Activated gamma-delta T cell treated with Interleukin-2 at 50 U/mL for 16 hours (primary cell): ENCODE data around the gene GPR55.
A peak's percentile ranks its signal among the peaks of the same experiment; 100 is the strongest.

Experiments
- DNase-seq: peaks from one replicate; pipeline ENCODE4 v3.0.0-alpha.2; 2020

The GPR55 gene

DNA sequence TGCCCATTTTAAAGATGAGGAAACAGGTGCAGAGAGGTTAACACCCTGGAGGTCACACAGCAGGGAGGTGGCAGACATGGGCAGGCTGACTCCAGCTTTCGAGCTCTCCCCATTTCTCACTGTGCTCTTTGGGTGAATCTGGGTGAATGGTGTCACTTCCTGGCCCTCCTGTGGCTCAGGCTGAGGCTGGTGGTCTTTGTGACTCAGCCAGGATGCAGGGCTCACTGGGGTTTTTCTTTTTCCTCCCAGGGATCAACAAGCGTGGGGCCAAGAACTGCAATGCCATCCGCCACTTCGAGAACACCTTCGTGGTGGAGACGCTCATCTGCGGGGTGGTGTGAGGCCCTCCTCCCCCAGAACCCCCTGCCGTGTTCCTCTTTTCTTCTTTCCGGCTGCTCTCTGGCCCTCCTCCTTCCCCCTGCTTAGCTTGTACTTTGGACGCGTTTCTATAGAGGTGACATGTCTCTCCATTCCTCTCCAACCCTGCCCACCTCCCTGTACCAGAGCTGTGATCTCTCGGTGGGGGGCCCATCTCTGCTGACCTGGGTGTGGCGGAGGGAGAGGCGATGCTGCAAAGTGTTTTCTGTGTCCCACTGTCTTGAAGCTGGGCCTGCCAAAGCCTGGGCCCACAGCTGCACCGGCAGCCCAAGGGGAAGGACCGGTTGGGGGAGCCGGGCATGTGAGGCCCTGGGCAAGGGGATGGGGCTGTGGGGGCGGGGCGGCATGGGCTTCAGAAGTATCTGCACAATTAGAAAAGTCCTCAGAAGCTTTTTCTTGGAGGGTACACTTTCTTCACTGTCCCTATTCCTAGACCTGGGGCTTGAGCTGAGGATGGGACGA, 47.1 kb downstream of the GPR55 start:
- peak; percentile 77 for DNase-seq

DNA sequence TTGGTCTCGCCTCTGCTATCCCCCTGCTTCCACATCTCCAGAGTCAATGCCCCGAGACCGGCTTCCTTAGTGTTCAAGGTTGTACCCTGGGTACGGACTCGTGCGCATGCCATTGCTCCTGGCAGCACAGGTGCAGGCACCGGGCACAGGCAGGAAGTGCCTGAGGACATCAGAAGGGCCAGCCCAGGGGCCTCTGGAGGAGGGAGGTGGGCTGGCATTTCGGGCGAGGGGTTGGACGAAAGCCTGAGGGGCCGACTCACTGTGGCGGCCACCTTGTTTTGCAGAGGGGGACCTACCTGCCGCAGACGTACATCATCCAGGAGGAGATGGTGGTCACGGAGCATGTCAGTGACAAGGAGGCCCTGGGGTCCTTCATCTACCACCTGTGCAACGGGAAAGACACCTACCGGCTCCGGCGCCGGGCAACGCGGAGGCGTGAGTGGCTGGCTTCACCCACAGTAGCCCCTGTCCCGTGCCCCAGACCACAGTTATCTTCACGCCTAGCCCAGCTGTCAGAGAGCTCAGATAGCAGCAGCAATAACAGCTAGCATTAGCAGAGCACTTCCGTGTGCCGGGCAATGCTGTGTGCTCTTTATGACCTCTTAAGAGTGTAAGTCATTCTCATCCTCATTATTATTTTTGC, 47.8 kb downstream of the GPR55 start:
- no peak for DNase-seq

DNA sequence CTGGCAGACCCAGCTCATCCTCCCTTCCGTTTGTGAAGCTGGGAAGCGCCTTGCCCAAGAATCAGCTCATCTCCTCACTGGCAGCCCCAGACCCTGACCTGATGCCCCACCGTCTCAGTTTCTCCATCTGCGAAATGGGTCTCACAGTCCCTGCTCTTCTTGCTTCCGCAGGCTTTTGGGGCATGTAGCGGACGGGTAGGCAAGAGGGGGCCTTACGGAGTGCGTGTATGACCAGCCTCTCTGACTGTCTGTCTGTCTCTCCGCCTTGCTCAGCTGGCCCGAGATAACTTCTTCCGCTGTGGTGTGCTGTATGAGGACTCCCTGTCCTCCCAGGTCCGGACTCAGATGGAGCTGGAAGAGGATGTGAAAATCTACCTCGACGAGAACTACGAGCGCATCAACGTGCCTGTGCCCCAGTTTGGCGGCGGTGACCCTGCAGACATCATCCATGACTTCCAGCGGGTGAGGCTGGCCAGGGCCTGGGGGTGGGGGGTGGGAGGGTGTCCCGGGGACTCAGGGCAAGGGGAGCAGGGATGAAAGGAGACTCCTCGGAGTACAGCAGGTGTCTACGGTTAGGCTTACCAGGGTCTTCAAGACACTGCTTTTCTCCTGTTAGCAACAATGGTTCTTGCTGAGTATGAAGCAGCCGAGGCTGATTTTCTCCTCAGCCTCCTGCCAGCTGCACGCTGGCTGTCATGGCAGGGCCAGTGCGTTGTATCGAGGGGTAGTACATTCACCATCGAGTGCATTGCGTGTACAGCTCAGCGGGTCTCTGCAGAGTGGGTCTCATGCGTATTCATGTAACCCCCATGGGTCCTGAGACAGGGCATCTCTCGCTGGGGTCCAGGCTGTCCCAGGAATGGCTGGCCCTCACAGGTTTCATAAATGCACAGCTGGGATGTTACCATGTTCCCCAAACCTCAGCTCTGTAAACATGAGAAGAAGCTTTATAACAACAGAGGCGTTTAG, 49.4 kb downstream of the GPR55 start:
- DNase-seq: no peak

DNA sequence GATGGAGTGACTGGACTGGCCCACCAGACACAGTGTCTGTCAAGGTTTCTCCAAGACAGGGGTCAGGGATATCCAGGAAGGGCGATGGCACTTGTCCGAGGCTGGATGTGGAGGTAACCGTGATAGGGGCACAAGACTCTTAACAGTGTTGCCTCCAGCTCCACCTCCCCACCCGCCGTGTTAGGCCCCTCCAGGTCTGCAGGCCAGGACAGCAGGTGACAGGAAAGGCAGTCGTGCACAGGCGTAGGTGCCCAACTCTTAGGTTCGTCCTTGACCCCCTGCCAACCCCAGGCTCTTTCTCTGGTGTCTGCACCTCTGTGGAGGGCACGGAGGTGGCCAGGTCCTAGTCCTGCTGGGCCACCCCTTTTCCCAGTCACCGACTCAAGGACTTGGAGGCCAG, 50.2 kb downstream of the GPR55 start:
- DNase-seq: no peak

DNA sequence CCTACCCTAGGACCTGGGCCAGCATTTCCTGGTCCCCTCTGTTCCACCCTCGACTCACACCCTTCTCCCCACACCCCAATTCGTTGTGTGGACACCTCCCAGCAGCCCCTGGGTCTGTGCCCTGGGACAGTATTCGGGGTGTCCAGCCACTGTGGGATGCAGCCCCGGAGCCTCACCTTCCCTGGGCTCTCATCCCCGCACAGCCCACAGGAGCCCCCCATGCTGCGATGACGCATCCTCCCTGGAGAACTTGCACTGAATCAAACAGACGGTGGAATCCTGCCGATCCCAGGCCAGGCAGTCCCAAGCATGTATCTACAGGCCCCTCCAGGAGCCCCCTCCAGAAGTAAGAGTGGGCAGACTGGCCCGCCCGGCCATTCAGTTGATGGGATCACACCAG, 50.6 kb downstream of the GPR55 start:
- DNase-seq: no peak

DNA sequence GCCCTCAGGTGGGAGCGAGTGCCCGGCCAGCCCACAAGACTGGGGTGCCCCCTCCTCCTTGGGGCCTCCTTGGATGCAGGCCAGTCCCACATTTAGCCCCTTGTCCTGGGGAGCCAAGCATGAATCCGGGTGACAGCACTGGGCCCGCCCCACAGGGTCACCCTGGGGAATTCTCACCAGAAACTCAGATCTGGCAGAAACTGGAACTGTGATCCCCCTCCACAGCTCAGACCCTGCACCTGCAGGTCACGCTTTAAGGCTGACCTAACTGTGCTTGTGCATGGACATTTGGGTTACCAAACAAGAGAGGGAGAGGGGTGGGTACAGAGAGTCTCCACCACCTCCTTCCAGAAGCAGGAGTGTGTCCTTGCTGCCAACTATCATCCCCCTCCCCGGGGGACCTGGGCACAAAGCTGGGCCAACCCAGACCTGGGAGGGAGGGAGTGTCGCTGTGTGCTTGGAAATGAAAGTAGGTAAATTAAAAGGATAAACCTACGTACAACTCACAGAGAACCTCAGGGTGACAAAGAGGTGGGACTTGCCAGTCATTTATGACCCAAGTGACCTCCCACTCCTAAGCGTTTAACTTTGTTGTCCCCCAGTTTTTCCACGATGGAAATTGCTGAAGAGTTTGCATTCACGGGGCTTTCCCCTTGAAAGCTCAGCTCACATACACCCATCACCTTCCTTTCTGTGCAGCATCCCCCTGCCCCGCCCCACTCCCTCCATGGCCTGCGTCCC, 51.2 kb downstream of the GPR55 start:
- no peak for DNase-seq

DNA sequence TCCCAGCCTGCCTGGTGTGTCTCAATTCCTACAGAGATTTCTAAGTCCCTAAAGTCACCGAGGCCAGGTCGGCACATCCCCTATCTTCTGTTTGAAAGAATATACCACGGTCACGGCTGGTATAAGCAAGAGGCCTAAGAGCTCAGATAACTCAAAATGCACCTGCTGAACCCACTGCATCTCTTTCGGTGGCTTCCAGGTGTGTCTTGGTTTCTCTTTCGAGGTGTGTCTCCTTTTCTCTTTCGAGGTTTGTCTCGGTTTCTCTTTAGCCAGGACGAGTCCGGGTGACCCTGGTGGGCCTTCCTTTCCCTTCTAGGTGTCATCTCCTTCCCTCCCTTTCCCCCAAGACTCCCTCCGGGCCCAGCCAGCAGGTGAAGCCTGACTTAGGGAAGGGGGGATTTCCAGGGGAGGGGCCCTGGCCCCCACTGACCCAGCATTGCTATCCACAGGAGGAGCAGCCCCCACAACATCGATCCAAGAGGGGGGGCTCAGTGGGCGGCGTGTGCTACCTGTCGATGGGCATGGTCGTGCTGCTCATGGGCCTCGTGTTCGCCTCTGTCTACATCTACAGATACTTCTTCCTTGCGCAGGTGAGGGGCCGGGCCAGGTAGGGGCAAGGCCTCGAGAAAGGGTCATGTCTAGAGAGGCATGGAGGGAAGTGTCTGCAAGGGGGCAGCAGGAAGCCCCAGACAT, 51.9 kb downstream of the GPR55 start:
- no peak for DNase-seq

DNA sequence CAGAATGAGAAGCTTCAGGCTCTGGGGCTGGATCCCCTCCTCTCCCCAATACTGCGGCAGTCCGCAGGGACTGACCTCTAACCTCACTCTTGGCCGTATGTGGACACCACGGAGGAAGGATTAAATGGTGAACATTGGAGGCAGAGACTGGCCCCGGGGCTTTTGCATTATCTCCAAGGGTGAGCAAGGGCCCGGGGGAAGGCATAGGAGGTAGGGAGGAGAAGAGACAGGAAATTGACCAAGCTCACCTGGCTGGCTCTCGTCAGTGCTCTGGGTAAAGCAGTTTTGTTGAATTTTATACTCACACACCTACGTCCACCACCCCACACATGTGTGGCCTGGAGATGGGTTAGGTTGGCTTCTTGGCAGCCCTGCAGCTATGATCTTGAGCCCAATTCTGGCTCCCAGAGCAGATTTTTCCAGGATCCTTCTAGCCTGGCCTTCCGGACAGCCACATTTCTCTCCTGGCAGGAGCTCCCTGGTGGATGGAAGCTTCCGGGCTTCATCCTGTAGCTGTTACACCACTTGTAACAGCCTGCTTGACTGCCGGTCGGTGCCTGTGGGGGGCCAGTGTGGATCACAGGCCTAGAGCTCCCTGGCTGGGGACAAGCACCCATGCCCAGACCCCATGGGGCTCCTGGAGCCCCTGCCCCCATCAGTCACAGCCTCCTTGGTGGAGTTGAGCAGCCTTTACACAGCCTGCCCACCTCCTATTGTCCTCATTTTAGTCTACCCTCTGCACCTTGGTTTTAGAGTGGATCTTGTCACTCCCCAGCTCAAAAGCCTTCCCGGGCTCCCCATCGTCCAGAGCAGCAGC, 52.7 kb downstream of the GPR55 start:
- DNase-seq: no peak

DNA sequence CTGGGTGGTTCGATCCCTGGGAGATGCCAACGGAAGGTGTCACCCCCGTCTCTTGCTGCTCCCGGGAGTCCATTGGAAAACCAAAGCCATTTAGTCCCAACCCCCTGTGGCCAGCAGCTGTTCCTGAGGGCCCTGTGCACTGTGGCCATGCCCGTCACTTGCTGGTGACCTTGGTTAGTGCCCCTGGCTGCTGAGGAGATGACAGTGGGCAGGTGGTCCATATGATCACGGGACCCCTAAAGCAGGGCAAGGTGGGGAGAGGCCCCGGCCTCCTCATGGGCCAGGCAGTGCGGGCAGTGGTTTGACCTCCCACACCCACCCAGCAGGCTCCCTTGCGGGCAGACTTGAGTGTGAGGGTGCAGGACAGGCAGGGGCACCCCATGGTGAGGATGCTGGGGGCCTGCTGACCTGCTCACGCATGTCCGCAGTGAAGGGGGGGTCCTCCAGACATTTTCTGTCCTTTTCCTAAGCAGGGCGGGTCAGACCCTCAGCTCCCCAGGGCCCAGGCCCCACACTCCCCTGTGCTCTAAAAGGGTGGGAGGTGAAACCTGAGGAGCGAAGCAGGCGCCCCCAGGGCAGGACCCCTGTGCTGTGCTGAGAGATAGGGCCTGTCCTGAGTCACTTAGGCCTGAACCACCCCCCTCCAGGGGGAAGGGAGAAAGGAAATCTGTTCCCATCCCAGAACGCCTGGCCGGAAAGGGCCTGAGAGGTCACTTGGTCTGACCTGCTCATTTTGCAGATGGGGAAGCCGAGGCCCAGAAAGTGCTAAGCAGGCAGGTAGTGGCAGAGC, 53.5 kb downstream of the GPR55 start:
- no peak for DNase-seq

DNA sequence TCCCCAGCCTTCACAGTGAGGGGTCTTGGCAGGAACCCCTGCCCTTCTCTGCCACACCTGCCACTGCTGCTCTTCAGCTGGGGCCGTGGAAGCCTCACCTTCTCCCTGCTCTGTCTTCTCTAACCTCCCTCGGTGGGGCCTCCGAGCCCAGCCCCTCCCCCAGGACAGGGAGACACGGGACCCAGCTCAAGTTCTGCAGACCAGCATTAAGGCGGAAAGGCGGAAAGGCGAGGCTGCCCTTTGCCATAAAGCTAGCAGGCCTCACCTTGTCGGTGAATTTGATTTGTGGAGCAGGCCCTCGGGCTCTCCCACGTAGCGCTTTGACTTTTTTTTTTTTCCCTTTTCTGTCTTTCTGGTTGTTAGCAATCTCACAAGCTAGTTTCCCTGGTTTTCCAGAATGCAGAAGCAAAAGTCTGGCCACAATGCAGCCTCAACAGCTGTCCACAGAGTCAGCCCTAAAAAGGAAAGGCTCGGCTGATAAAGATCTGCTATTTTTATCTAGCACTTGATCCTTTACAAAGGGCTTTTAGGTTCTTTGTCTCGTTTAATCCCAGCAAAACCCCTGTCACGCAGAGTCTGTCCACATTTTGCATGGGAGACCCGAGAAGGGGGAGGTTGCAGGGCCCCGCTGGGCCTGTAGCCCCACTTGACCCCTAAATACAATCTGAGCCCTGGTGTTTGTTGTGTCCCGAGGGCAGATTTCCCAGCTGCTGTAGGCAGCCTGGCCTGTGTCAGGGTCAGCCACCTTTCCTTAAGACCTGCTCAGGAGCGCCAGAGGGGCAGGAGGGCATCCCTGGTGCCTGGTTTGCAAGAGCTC, 54.3 kb downstream of the GPR55 start:
- no peak for DNase-seq

DNA sequence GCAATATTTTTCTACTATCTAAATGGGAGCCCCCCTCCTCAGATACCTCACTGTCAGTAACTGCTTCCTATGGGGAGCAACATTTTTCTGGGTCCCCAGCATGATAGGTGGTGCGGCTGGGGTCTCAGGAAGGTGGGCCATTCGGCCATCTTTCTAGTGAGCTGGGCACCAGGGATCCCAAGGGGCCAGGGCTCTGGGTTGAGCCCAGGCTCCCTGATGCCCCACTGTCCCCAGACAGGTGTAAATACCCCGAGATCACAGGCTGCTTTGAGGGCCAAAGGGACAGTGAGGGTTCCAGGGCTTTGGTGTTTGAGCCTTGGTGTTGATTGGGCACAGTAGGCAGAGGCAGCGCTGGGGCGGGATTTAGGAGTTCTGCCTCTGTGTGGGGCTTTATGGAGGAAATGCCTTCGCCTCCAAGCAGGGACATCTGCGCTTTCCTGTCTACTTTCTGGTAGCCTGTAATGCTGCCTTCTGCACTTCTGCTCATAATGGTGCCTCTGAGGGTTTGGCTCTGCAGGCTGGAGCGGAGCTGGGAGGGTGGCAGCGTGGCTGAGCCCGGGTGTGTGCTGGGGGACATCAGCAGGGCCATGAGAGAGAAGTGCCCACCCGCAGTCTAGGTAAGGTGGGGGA, 55.0 kb downstream of the GPR55 start:
- DNase-seq: no peak

DNA sequence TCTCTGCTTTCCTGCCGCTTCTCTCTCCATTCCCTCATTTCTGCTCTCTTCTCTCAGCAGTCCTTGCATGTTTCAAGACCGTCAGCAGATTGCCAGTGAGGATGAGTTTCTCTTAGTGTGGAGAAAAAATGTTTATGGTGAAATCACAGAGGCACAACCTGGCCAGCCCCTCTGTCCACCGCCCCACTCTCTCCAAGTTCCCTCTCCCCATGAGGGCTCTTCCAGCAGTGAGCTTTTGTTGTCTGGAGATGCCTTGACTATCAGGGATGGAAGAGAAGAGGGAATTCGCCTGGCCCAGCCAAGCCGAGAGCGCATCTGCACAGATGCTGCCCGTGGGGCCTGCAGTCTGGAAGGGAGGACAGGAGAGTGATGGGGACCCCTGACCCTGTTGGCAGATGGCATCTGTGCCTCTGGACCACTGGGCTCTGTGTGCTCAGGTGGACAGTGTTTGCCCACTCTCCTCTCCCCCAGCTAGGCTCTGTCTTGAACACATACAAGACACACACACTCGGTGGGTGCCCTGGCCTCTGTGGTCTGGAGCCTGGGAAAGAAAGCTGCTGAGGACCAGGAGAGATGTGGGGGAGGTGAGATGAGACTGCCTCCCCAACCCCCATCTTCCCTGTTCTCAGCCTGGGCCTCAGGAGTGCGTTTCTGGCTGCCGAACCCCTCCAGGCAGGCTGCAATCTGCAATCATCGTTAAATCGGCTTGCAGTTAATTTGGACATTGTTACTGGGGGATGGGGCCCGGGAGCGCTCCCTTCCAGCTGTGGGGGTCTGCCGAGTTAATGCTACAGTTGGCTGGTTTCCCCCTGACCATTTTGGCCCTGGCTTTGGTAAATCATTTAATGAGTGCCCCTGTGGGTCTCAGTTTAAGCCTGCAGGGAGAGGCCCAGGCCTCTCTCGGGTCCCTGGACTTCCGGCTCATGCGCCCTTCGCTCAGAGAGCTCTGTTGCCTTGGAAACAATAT, 55.8 kb downstream of the GPR55 start:
- DNase-seq: no peak

DNA sequence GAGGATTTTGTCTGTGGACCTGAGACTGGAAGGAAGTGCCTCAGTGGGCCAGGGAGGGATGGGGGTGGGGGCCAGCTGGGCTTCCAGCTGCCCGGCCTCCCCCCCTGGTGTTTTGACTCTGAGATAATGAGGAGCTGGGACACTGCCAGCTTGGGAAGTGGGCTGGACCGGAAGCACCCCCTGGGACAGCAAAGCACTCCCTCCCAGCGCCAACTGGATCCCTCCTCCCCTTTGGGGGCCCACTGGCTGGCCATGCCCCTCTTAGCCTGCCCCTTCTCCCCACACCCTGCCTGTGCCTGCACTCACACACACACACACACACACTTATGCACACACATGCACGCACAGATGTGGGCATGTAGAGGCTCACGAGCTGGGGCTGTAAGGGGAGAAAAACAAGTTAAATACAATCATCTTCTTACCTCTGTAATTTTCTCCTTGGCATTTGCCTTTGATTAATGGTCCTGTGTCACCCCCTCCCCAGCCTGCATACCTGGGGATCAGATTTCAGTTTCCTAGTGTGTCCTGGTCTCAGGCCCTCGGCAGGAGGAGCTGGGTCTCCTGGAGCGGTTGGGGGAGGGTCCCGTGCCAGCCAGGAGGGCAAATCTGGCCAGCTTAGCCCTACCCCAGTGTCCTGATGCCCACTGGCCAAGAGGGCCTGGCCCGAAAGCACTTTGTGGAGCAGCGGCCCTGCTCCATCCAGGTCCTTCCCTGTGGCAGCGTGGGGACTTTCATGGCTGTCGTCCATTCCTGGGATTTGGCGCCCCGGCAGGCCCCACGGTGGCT, 56.7 kb downstream of the GPR55 start:
- DNase-seq: no peak

DNA sequence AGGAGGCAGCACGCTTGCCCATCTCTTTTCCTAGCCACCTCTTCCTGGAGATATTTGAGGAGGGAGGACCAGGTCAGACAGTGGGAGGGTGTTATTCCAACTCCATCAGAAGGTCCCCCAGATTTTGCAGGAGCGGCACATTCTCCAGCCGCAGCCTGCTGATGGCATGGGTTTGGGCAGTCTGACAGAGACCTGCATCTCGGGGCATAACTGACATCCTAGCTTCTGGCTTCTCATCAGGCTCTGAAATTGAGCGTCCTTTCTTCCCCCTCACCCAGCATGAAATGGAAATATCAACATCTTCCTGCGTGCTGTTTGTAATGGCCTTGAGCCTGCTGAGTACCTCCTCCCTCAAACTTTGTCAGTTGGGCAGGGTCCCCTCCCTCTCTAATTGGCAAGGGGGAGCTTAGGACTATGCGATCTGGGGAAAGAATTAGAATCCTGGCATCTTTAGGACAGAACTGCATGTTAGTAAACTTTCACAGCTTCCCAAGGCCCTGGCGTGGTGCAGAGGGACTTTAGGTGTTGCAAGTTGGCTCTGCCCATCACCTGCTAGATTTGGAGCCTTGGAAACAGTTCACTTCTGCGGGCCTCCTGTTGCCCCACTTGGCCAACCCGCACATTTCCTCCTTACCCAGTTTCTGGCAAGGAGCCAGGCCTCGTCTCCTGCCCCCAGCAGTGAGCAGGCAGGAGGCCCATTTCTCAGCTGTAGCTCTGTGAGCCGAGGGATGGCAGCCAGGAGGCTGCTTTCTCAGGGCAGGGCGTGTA, 58.1 kb downstream of the GPR55 start:
- DNase-seq: peak; percentile 74

DNA sequence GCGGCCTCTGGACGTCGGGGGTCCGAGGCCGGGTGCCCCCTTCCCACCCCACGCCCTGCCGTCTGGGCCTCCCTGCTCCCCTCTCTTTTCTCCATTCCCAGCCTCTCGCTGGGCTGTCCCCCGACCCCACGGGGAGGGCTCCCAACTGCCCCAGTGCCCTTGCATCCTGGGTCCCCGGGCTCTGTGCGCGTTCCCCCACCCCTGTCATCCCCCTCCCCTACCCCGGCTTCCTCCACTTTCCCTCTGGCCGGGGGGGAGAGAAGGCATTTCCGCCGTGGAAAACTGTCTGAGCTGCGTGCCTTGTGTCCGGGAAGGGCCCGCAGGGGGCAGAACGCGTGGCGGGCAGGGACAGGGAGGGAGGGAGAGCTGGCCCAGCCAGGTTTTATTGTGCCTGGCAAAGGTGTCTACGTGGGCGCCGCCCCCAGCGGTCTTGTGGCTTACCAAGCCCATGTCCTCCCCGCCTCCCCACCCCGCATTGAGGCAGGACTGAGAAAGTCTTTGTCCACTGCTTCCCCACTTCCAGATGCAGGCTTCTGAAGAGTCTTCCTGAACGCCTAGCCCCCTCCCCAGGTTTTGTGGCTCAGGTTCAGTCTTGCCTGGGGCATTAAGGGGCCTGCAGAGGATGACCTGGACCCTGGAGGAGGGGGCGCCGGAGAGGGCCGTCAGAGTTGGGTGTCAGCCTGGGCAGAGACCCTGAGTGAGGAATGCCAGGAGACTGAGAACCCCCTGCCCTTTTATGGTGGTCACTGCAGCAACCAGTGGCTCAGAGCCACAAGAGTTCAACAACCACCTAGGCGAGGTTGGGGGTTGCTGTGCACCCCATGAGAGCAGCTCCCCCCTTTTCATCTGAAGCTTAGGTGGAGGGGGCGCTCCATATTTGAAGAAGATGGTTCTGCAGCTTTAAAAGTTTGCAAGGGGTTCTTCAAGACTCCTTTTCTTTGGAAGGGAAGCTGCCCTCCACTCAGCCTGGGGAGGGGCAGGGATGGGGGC, 59.0 kb downstream of the GPR55 start:
- DNase-seq: peak; percentile 41
